HEK293 (cell line): ENCODE data around the gene GRIPAP1.
"Not testable (repeated sequence)": the region's sequence is repeated elsewhere in the genome, so short reads cannot be mapped to it uniquely, and the experiment has no call there.

Source experiments
- CTCF ChIA-PET: fragments of 350-600 bp; formaldehyde crosslinking; extraction: SDS; loops from one replicate; lab custom pipeline; 2021; ENCODE audit warnings: antibody characterized with exemption; lab: Yijun Ruan, JAX
- POLR2A ChIA-PET: fragments of 300-600 bp; formaldehyde crosslinking; extraction: SDS; loops from one replicate; lab custom pipeline; 2020; ENCODE audit warnings: antibody characterized with exemption, inconsistent platforms; lab: Yijun Ruan, JAX
- H3K27ac ChIP-seq: fragments of 200-500 bp; sonication (Bioruptor generic); 2 replicates; pipeline ENCODE4 v1.5.1; 2014; ENCODE audit warnings: low read depth, low read length, control low read depth, inconsistent platforms; ENCODE audit errors: extremely low read depth
- H3K36me3 ChIP-seq, 2 experiments: fragments of 200-500 bp in 1 of 2; sonication (Bioruptor generic) in 1 of 2; 1 replicate in 1 of 2; 2 replicates in 1 of 2; pipeline ENCODE4 v1.5.1; 2014 to 2017; ENCODE audit warnings: inconsistent platforms in 2 of 2, low read length in 2 of 2; ENCODE audit not compliant: control insufficient read depth in 2 of 2, insufficient read depth in 1 of 2
- H3K4me1 ChIP-seq: fragments of 200-500 bp; sonication (Bioruptor generic); 2 replicates; pipeline ENCODE4 v1.5.1; 2014; ENCODE audit warnings: mild to moderate bottlenecking, low read length, inconsistent platforms; ENCODE audit not compliant: control insufficient read depth, insufficient read depth
- H3K4me3 ChIP-seq: 2 replicates; pipeline ENCODE4 v1.5.1; 2011; ENCODE audit warnings: low read depth, mild to moderate bottlenecking, control low read depth, low read length, moderate library complexity
- H3K9me3 ChIP-seq: fragments of 200-500 bp; sonication (Bioruptor generic); 2 replicates; pipeline ENCODE4 v1.5.1; 2014; ENCODE audit warnings: low read depth, low read length, inconsistent platforms; ENCODE audit not compliant: control insufficient read depth, insufficient read depth
- KLF17 ChIP-seq: fragments of 450-650 bp; formaldehyde crosslinking; IDR thresholded peaks from 2 replicates; pipeline ENCODE4 v1.5.1; 2016; ENCODE audit warnings: missing biosample characterization, missing genetic modification characterization
- MEIS1 ChIP-seq: sonication (generic); formaldehyde crosslinking; IDR thresholded peaks from 2 replicates; pipeline ENCODE4 v1.8.1; 2022; ENCODE audit warnings: missing genetic modification reagents, mild to moderate bottlenecking, borderline replicate concordance
- PRDM1 ChIP-seq: fragments of 450-650 bp; formaldehyde crosslinking; IDR thresholded peaks from 2 replicates; pipeline ENCODE4; 2016; ENCODE audit warnings: missing biosample characterization, missing genetic modification characterization
- SP2 ChIP-seq: fragments of 450-650 bp; formaldehyde crosslinking; IDR thresholded peaks from 2 replicates; pipeline ENCODE4 v1.5.1; 2016; ENCODE audit warnings: missing biosample characterization, missing genetic modification characterization
- ZBTB17 ChIP-seq: fragments of 450-650 bp; formaldehyde crosslinking; IDR thresholded peaks from 2 replicates; pipeline ENCODE4 v1.5.1; 2016; ENCODE audit warnings: missing biosample characterization, missing genetic modification characterization
- ZBTB49 ChIP-seq: fragments of 450-650 bp; formaldehyde crosslinking; IDR thresholded peaks from 2 replicates; pipeline ENCODE4 v1.5.1; 2016; ENCODE audit warnings: missing biosample characterization, missing genetic modification characterization, low read depth
- ZFHX2 ChIP-seq: fragments of 450-650 bp; formaldehyde crosslinking; conservative IDR thresholded peaks from 2 replicates; pipeline ENCODE4 v1.5.1; 2016; ENCODE audit warnings: missing biosample characterization, missing genetic modification characterization
- ZFP41 ChIP-seq: fragments of 450-650 bp; formaldehyde crosslinking; IDR thresholded peaks from 2 replicates; pipeline ENCODE4 v1.5.1; 2016; ENCODE audit warnings: missing biosample characterization, missing genetic modification characterization, borderline replicate concordance
- ZNF155 ChIP-seq: fragments of 450-650 bp; formaldehyde crosslinking; IDR thresholded peaks from 2 replicates; pipeline ENCODE4 v1.5.1; 2016; ENCODE audit warnings: missing biosample characterization, missing genetic modification characterization
- ZNF174 ChIP-seq: fragments of 450-650 bp; formaldehyde crosslinking; IDR thresholded peaks from 2 replicates; pipeline ENCODE4 v1.5.0; 2017; ENCODE audit warnings: missing biosample characterization, mild to moderate bottlenecking, missing genetic modification characterization
- ZNF2 ChIP-seq: fragments of 450-650 bp; formaldehyde crosslinking; IDR thresholded peaks from 2 replicates; pipeline ENCODE4 v1.5.1; 2016; ENCODE audit warnings: missing biosample characterization, missing genetic modification characterization
- ZNF335 ChIP-seq: fragments of 450-650 bp; formaldehyde crosslinking; conservative IDR thresholded peaks from 2 replicates; pipeline ENCODE4 v1.5.1; 2016; ENCODE audit warnings: missing biosample characterization, missing genetic modification characterization
- ZNF580 ChIP-seq: fragments of 450-650 bp; formaldehyde crosslinking; IDR thresholded peaks from 2 replicates; pipeline ENCODE4 v1.5.1; 2016; ENCODE audit warnings: missing biosample characterization, missing genetic modification characterization
- ZNF624 ChIP-seq: fragments of 450-650 bp; formaldehyde crosslinking; IDR thresholded peaks from 2 replicates; pipeline ENCODE4 v1.5.1; 2017; ENCODE audit warnings: missing biosample characterization, missing genetic modification characterization
- ZNF626 ChIP-seq: fragments of 450-650 bp; sonication (Bioruptor Pico); formaldehyde crosslinking; IDR thresholded peaks from 2 replicates; pipeline ENCODE4 v1.5.1; 2018; ENCODE audit warnings: missing biosample characterization, missing genetic modification characterization, inconsistent platforms
- ZNF664 ChIP-seq: fragments of 450-650 bp; formaldehyde crosslinking; IDR thresholded peaks from 2 replicates; pipeline ENCODE4 v1.5.1; 2016; ENCODE audit warnings: missing biosample characterization, missing genetic modification characterization
- ZNF768 ChIP-seq: fragments of 450-650 bp; formaldehyde crosslinking; IDR thresholded peaks from 2 replicates; pipeline ENCODE4 v1.5.1; 2018; ENCODE audit warnings: missing biosample characterization, mild to moderate bottlenecking, missing genetic modification characterization
- ZXDB ChIP-seq: fragments of 450-650 bp; formaldehyde crosslinking; IDR thresholded peaks from 2 replicates; pipeline ENCODE4 v1.5.1; 2016; ENCODE audit warnings: missing biosample characterization, missing genetic modification characterization
- TF ChIP-seq, protein P1 (sequence below): IDR thresholded peaks from 2 replicates; pipeline ENCODE4 v1.6.1; 2011; ENCODE audit warnings: mild to moderate bottlenecking, low read depth, low read length, borderline replicate concordance
- TF ChIP-seq, protein P2 (sequence below): fragments of 450-650 bp; formaldehyde crosslinking; IDR thresholded peaks from 2 replicates; pipeline ENCODE4 v1.5.1; 2016; ENCODE audit warnings: missing biosample characterization, missing genetic modification characterization

GRIPAP1 gene

GRCh38 chrX:48981178-48981577, 20.9 kb downstream of the GRIPAP1 start:
- Histone ChIP-seq H3K36me3 (peaks cover 31 to 67% of the 10 kb centered on the region in 2 experiments), H3K9me3 (no peaks in the 10 kb centered on the region), H3K4me1 (no peaks in the 10 kb centered on the region), H3K4me3 (no peak overlapping the region), H3K27ac (no peak overlapping the region)
- POLR2A ChIA-PET, result no interaction called here
- CTCF ChIA-PET, result no interaction called here
- TF ChIP-seq ZNF624 (tag by site-specific recombination) (no peak), ZBTB17 (tag by site-specific recombination) (0 out of 2 replicates have a peak, but pooled peaks have one; percentile 32), ZNF155 (tag by site-specific recombination) (no peak), ZNF580 (tag by site-specific recombination) (no peak)

GRCh38 chrX:48980341-48980740, 21.7 kb downstream of the GRIPAP1 start:
- POLR2A ChIA-PET, H3K9me3 ChIP-seq, H3K4me1 ChIP-seq, CTCF ChIA-PET, H3K4me3 ChIP-seq, H3K27ac ChIP-seq: not testable (repeated sequence)
- H3K36me3 ChIP-seq, result peaks cover 31 to 71% of the 10 kb centered on the region in 2 experiments

DNA sequence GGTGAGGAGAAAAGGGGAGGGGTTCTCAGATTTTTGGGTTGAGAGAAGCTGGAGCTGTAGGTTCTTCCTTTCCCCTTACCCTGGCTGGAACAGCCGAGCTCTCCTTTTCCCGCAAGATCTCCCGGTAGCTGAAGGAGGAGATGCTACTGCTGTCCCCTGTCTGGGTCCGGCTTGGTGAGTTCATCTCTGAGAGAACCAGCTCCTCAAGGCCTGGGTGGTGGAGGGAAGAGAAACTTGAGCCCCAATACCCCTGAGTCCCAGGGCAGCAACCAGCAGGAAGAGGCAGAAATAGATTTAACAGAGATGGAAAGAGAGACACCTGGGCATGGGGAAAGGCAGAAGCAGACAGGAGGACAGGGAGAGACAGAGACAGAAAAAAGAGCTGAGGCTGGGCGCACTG, 23.8 kb downstream of the GRIPAP1 start:
- no peak for TF ChIP-seq ZNF335 (tag by site-specific recombination)
- no peak for TF ChIP-seq ZNF2
- TF ChIP-seq ZNF174 (tag by site-specific recombination), result no peak
- TF ChIP-seq ZXDB (tag by site-specific recombination), result no peak
- no peak for TF ChIP-seq KLF17
- TF ChIP-seq ZNF768, result no peak
- TF ChIP-seq, protein P1, sequence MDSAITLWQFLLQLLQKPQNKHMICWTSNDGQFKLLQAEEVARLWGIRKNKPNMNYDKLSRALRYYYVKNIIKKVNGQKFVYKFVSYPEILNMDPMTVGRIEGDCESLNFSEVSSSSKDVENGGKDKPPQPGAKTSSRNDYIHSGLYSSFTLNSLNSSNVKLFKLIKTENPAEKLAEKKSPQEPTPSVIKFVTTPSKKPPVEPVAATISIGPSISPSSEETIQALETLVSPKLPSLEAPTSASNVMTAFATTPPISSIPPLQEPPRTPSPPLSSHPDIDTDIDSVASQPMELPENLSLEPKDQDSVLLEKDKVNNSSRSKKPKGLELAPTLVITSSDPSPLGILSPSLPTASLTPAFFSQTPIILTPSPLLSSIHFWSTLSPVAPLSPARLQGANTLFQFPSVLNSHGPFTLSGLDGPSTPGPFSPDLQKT, result no peak
- no peak for TF ChIP-seq ZFHX2 (tag by site-specific recombination)
- TF ChIP-seq PRDM1 (tag by site-specific recombination), result no peak
- CTCF ChIA-PET, result interaction anchor here (0.5 to 0.6 kb wide), 2 partner anchors 32 to 68 kb away, joined by 3 read pairs; no protein-coding TSS in a partner anchor
- Histone ChIP-seq H3K9me3 (no peaks in the 10 kb centered on the region), H3K36me3 (peaks cover 25 to 67% of the 10 kb centered on the region in 2 experiments; a peak in 2 of 3 replicates), H3K4me3 (no peak overlapping the region), H3K27ac (no peak overlapping the region), H3K4me1 (no peaks in the 10 kb centered on the region)
- POLR2A ChIA-PET, result no interaction called here

- no peak overlapping the region for H3K27ac ChIP-seq
- ChIA-PET CTCF (no interaction called here), POLR2A (interaction anchor here (1.0 kb wide), 1 partner anchor 17 kb away, joined by 5 read pairs; no protein-coding TSS in a partner anchor)
- TF ChIP-seq, protein P2, sequence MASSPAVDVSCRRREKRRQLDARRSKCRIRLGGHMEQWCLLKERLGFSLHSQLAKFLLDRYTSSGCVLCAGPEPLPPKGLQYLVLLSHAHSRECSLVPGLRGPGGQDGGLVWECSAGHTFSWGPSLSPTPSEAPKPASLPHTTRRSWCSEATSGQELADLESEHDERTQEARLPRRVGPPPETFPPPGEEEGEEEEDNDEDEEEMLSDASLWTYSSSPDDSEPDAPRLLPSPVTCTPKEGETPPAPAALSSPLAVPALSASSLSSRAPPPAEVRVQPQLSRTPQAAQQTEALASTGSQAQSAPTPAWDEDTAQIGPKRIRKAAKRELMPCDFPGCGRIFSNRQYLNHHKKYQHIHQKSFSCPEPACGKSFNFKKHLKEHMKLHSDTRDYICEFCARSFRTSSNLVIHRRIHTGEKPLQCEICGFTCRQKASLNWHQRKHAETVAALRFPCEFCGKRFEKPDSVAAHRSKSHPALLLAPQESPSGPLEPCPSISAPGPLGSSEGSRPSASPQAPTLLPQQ, result no peak
- TF ChIP-seq MEIS1, result no peak
- no peak for TF ChIP-seq ZFP41 (tag by site-specific recombination)
- no peak for TF ChIP-seq SP2 (tag by site-specific recombination)
- no peak for TF ChIP-seq ZNF626 (tag by site-specific recombination)
- no peak for TF ChIP-seq ZBTB17 (tag by site-specific recombination)
- TF ChIP-seq ZNF664 (tag by site-specific recombination), result no peak
- TF ChIP-seq ZBTB49 (tag by site-specific recombination), result no peak
- H3K36me3 ChIP-seq, result peaks cover 20 to 46% of the 10 kb centered on the region in 2 experiments; a peak in 2 of 3 replicates
- peaks cover 5% of the 10 kb centered on the region; the same call in 1 of the 2 replicates for H3K4me1 ChIP-seq
- H3K9me3 ChIP-seq, result no peaks in the 10 kb centered on the region
- H3K4me3 ChIP-seq, result no peak overlapping the region
Observed at GRCh38 chrX:48976086-48976485, 26.0 kb downstream of the GRIPAP1 start.
